Transverse colon (tissue), 3 donors: ENCODE data around the gene MAST4.

ENCODE experiments used
- CTCF ChIP-seq, 5 experiments: fragments of 200-600 bp in 3 of 5; fragments of 450-650 bp in 2 of 5; sonication (generic) in 3 of 5; IDR thresholded peaks; 1 replicate in 2 of 5; 2 replicates in 3 of 5; pipeline ENCODE4 v1.5.1; 2016 to 2017; ENCODE audit warnings: antibody characterized with exemption in 5 of 5, inconsistent platforms in 3 of 5, mild to moderate bottlenecking in 2 of 5, moderate library complexity in 1 of 5
- POLR2A ChIP-seq: fragments of 450-650 bp; IDR thresholded peaks from one replicate; pipeline ENCODE4 v1.6.1; 2016; ENCODE audit warnings: antibody characterized with exemption, mild to moderate bottlenecking, moderate library complexity

- TF ChIP-seq CTCF (IDR thresholded peaks at IDR 0.05), result no peak
- no peak for TF ChIP-seq POLR2A
These were observed 327.7 kb downstream of the MAST4 start for GRCh38 chr5:66923922-66924321.
